HG03064 (cell line): ENCODE results near the gene TBR1.

Source experiments
- ATAC-seq: cut with Tn5 transposase; IDR thresholded peaks from one replicate; pipeline ENCODE4 v1.9.1; 2021; ENCODE audit warnings: low read depth; ENCODE audit not compliant: unreplicated experiment

Gene TBR1

DNA sequence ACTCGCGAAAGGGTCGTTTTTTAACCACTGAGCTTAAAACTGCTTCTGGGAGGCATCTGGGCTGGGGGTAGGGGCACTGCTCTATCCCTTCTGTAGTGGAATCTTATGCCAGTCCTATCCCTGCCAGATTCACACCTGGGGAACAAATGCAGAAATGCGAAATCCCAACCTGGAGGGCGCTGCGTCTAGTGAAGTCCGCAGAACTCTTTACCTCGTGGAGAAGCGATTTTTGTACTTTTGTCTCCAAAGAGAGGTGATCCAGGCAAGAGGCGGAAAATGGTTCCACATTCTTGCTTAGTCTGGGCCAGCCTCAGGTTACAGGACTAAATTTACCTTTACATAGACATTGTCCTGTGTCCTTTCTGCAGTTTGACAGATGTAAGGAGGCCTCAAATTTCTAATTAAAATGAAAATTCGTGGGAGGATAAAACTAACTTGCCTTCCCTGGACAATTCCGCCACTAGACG lies 10.4 kb downstream of the TBR1 start:
- ATAC-seq: no peak

GRCh38 chr2:161426922-161427663 lies 11.0 kb downstream of the TBR1 start:
- no peak for ATAC-seq

- no peak for ATAC-seq
These were observed 11.8 kb downstream of the TBR1 start for GRCh38 chr2:161427664-161428587.

- no peak for ATAC-seq
These were observed 14.3 kb downstream of the TBR1 start for GRCh38 chr2:161430386-161430785.

DNA sequence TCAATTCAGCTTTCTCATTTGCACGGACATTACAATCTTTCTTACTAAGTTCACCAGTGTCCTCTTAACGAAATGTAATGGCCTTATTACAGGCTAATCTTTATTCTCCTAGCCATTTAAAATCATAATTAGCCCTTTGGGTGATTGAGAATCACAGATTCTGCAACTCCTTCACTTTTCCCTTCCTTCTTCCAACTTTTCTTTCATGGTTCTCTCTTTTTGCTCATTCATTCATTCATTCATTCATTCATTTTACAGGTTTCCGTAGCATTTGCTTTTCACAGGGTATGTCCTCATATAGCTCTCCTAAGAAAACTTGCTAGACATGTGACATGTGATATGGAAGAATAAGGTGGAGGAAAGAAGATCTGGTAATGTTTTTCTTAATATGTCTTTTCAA lies 16.0 kb downstream of the TBR1 start:
- no peak for ATAC-seq

- no peak for ATAC-seq
These were observed 18.0 kb downstream of the TBR1 start for GRCh38 chr2:161434118-161434517.

DNA sequence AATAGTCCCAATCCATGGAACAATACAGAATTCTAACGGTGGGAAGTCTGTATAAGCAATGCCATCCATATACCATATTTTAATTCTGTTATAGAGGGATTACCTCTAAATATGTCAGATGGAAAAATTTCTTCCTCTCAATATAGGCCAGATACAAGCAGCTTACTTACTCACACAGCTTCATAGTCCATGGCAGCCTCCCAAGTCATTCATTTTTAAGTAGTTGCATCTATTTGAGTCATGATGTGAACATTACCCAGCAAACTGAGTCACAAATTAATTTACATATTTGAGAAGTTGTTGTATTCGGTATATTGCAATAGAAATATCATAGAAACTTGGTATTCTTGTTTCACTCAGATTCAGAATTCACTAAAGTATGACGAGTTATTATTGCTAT lies 20.3 kb downstream of the TBR1 start:
- ATAC-seq: no peak

DNA sequence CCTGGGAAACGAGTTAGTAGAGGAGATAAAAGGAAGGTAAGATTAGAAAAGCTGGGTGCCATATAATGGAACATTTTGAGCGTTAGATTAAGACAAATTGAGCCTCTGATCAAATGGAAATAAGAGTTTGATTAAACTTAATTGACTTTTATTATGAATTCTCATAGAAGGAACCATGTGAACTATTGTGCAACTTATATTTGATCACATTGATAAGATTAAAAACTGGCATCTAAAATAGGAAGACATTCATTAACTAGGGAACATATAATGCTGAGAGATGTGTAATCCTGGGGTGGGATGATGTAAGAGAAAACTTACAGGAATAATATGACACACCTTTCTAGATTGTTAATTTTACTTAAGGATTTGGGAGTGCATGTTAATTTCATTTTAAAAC lies 22.5 kb downstream of the TBR1 start:
- no peak for ATAC-seq

DNA sequence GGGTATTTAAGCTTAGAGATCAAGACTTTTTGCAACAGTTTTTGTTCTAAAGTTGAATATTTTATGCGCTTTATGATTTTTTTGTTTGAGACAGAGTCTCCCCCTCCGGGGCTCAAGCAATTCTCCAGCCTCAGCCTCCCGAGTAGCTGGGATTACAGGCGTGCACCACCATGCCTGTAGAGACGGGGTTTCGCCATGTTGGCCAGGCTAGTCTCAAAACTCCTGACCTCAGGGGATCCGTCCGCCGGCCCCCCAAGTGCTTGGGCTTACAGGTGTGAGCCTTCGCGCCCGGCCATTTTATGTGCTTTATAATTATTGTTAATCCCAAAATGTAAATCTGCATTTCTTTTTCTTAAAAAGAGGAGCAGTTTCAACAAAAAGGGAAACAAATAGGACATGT lies 29.0 kb downstream of the TBR1 start:
- ATAC-seq: no peak

GRCh38 chr2:161448431-161448830 lies 32.3 kb downstream of the TBR1 start:
- no peak for ATAC-seq

GRCh38 chr2:161471631-161472030 lies 55.5 kb downstream of the TBR1 start:
- no peak for ATAC-seq

- no peak for ATAC-seq
These were observed 58.8 kb downstream of the TBR1 start for GRCh38 chr2:161474920-161475319.
